DMS53 treated with DMSO at 0.1 percent for 48 hours (cell line): Measurements from ENCODE around the gene IFI6.
A peak's percentile ranks its signal among the peaks of the same experiment; 100 is the strongest.
"Not testable (repeated sequence)": the region's sequence is repeated elsewhere in the genome, so short reads cannot be mapped to it uniquely, and the experiment has no call there.

Experiments
- DNase-seq: peaks from one replicate; lab custom pipeline; 2025; ENCODE audit not compliant: unreplicated experiment; lab: John Stamatoyannopoulos, UW

The IFI6 gene, protein sequence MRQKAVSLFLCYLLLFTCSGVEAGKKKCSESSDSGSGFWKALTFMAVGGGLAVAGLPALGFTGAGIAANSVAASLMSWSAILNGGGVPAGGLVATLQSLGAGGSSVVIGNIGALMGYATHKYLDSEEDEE

GRCh38 chr1:27671964-27672749 is at the start of gene IFI6:
Gene IFI6 (minus strand): TSS chr1:27672192. CDS start chr1:27669314, 2,878 bp downstream.
- DNase-seq, result peak; percentile 96

DNA sequence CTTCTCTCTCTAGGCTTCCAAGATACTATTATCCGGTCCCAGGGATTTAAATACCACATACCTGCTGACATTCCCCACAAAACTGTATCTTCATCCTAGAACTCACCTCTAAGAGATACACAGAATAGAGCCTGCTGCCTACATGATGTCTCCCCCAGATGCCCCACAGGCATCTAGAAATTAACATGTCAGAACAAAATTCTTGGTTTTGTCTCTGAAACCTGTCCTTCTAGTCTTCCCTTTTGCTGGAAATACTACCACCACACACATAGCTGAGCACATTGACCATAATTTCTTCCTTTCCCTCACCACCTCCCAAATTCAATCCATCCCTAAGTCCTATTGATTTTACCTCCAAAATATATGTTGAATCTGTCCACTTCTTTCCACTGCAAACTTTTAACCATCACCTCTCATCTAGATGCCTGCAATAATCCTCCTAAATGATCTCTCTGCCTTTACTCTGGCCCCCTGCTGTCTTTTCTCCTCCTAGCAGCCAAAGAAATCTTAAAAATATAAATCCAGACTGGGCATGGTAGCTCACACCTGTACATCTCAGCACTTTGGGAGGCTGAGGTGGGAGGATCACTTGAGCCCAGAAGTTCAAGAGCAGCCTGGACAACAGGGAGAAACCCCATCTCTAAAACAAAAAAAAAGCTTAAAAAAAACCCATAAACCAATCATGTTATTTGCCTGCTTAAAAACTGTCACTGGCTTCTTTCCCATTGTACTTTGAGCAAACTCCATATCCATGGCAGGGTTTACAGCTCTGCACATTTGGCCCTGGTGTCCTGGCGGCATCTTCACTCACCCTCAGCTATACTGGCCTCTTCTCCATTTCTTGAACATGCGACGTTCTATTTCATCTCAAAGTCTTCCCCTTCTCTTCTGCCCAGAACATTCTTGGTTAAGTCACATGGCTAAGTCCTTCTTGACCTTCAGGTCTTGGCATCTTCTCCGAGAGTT is 47.6 kb upstream of the IFI6 start:
- no peak for DNase-seq

DNA sequence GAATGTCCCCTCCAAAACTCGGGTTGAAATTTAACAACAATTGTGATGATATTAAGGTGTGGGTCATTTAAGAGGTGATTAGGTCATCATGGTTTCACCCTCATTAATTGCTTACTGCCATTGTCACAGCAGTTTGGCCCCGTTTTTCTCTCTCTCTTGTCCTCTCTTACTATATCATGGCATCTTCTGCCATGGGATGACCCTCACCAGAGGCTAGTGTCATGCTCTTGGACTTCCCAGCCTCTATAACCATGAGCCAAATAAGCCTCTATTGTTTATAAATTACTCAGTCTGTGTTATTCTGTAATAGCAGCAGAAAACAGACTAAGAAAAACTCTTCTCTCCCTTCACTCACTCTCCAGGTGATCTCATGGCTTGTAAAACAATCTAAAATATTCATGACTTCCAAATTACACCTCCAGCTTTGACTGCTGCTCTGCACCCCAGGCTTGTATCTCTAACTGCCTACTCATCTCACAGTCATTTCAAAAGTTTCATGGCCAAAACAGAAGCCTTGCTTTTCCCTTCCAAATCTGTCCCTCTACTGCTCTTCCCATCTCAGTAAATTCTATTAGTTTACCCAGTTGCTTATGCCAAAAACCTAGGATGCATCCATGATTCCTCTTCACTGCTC is 44.4 kb upstream of the IFI6 start:
- no peak for DNase-seq

DNA sequence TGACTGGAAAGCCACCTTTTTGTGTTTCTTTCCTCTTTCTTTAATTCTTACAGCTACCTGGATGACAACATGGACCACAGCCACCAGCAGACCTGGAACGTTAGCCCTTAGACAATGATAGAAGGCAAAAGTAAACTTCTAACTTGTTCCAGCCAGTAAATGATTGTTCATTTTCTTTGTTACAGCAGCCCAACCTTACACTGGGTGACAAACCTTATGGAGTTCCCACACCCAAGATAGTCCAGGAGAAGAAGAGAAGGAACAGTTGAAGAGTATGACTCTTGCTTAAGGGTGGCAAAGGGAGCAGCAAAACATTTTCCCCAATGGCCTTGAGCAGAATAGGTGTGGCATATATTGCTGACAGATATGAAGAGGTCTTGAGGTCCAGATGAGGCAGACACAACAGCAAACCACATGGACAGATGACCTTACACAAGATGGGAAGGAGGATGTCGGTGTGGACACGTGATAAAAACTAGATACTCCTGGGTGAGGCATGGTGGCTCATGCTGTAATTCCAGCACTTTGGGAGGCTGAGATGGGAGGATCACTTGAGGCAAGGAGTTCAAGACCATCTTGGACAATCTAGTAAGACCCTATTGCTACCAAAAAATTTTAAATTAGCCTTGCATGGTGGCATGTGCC is 42.0 kb upstream of the IFI6 start:
- no peak for DNase-seq

DNA sequence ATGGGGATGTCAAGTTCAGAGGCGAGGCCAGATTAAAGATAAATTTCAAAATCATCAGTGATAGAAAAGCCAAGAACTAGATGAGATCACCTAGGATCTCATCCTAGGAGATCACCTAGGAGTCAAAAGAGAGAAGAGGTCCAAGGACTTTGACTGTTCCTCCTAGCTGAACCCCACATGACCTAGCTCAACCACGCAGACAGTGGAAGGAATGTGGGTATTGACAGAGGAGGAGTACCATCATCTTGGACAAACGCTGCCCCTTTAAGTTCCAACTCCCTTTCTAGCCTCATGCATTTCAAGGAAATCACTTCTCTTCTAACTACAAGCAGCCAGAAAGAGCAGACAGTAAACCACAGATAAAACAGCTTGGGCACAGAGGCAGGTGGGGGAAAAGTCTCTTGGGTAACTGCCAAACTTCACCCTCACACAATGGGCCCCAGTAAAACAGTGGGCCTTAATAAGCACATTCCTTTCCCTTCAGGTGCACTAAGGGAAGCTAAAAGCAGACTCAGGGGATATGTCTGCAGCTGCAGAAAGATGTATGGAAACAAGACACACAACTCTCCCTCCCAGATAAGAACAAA is 41.2 kb upstream of the IFI6 start:
- DNase-seq, result no peak

DNA sequence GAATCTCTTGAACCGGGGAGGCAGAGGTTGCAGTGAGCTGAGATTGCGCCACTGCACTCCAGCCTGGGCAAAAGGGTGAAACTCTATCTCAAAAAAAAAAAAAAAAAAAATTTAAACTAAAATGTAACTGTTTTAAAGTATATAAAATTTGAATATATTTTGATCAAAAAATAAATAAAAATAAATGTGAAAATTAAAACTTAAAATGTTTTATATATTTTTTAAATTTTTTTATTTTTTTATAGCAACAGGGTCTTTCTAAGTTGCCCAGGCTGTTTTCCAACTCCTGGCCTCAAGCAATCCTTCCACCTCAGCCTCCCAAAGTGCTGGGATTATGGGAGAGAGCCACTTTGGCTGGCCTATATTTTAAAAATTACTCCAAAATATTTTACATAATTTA is 38.6 kb upstream of the IFI6 start:
- DNase-seq, result no peak

DNA sequence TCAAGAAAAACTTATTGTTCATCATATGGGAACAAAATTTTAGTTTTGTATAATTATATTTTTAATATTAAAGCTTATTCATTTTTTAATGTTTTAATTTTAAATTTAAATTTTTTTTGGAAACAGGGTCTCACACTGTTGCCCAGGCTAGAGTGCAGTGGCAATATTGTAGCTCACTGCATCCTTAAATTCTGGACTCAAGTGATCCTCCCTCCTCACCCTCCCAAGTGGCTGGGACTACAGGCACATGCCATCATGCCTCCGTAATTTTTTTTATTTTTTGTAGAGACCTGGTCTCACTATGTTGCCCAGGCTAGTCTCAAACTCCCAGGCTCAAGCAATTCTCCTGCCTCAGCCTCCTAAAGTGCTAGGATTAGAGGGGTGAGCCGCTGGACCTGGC is 33.6 kb upstream of the IFI6 start:
- no peak for DNase-seq

GRCh38 chr1:27704958-27705357 is 33.0 kb upstream of the IFI6 start:
- DNase-seq, result no peak

DNA sequence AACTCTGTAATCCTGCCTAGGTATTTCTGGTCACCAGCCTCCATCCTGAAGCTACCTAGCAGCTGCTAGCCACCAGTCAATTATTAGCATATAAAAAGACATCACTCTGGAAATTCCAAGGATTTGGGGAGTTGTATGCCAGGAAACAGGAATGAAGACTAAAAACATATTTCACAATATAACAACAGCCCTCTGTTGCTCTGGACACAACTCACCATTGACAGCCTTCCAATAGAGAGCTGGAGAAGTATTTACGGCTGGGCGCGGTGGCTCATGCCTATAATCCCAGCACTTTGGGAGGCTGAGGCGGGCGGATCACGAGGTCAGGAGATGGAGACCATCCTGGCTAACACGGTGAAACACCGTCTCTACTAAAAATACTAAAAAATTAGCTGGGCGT is 24.8 kb upstream of the IFI6 start:
- not testable (repeated sequence) for DNase-seq

DNA sequence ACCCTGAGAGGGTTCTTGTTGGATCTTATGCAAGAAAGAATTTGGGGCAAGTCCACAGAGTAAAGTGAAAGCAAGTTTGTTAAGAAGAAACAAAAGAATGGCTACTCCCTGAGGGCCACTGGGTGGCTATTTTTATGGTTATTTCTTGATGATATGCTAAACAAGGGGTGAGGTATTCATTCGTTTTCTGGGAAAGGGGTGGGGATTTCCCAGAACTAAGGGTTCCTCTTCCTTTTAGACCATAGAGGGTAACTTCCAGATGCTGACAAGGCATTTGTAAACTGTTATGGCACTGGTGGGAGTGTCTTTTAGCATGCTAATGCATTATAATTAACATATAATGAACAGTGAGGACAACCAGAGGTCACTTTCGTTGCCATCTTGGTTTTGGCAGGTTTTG is 18.2 kb upstream of the IFI6 start:
- DNase-seq, result no peak

DNA sequence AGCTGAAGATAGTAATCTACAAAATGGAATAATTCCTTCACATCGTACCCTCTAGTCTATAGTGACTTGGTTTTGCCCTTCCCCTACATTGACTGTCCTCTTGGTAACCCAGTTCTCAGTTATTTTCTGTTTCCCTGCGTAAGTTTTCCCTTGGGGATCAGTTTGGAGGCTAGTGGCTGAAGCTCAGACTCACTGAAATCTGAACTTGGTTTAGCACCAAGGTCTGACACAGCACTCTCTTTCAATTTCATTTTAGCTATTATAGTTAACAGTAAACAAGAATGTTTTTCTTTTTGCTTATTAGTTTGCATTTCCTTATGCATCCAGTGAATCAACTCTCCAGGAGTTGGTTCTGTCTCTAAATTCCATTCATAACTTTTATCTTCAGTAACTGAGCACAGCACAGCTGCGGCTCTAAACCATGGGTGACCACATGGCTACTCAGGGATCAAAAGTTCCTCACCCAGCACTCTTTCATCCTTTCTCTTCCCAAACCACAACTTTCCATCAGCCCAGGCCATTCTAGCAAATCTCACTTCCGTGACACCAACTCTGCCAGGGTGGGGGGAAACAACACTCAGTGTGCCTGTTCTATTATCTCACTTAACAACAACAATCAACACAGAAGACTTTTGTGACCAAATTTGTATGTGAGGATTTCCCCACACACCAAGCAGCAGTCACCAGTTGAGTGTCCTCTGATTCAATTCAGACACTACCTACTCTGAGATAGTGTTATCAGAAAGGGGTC is 17.6 kb upstream of the IFI6 start:
- no peak for DNase-seq

DNA sequence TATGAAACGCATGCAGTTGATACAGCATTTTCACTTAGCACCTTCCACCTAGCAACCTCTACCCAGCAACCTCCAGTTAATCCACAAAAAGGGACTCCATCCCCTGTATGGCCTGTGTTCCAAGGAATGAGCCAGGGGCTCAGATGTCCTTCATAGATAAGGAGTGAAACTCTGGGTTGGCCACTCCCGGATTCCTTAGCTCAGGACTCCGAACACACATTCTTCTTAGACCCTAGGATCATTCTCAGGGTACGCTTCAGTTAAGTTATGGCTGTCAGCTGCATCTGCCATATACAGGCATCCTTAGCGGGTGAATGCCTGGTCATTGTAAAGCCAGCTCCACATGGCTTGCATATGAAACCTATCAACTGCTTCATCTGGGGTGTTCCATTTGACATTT is 15.9 kb upstream of the IFI6 start:
- DNase-seq, result no peak

GRCh38 chr1:27686223-27686990 is 14.4 kb upstream of the IFI6 start:
- DNase-seq, result peak; percentile 57

DNA sequence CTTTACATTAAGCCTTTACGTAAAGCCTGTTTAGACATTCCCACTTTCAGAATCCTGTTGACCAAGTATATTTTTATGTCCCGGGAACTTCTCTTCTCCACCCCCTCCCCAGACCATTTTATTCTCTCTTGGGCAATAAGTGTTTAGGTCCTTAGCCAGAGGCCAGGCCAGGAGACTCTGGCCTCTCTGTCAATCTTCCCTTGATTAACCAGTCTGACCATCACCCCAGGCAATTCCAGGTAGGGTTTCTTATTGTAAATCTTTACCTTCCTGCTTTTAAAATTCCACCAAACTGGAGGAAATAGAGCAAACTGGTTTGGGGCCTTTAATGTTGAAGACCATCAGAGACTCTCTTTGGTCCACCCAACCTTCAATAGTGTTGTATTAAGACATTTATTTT is 12.2 kb upstream of the IFI6 start:
- DNase-seq, result no peak

- no peak for DNase-seq
Observed at GRCh38 chr1:27682351-27682944, 10.5 kb upstream of the IFI6 start.

DNA sequence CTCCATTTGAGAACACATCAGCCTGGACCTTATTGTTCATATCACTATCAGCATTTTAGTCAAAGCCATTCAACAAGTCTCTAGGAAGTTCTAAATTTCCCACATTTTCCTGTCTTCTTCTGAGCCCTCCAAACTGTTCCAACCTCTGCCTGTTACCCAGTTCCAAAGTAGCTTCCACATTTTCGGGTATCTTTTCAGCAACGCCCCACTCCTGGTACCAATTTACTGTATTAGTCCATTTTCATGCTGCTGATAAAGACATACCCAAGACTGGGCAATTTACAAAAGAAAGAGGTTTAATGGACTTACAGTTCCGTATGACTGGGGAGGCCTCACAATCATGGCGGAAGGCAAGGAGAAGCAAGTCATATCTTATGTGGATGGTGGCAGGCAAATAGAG is 9.6 kb upstream of the IFI6 start:
- not testable (repeated sequence) for DNase-seq

DNA sequence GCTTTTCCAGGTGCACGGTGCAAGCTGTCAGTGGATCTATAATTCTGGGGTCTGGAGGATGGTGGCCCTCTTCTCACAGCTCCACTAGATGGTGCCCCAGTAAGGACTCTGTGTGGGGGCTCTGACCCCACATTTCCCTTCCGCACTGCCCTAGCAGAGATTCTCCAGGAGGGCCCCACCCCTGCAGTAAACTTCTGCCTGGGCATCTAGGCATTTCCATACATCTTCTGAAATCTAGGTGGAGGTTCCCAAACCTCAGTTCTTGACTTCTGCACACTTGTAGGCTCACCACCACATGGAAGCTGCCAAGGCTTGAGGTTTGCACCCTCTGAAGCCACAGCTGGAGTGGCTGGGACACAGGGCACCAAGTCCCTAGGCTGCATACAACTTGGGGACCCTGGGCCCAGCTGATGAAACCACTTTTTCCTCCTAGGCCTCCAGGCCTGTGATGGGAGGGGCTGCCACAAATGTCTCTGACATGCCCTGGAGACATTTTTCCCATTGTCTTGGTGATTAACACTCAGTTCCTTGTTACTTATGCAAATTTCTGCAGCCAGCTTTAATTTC is 8.3 kb upstream of the IFI6 start:
- DNase-seq, result not testable (repeated sequence)

- DNase-seq, result no peak
Observed at GRCh38 chr1:27678747-27679146, 6.8 kb upstream of the IFI6 start.
